Panc1 (cell line): ENCODE results near the gene ADGRB3. TPM values are rescaled to one million over a fixed set of nuclear protein-coding genes. Genes with fewer than 3 reads are reported as not detected.

ENCODE experiments used
- ATAC-seq: fragments of 200-7000 bp; cut with Tn5 transposase; 2 replicates; pipeline ENCODE4 v1.9.1; 2020; ENCODE audit warnings: mild to moderate bottlenecking, moderate library complexity
- BruUV-seq: library from RNA; stranded (reverse); fragments of 400-500 nt; replicated peaks from 2 replicates; lab custom pipeline; 2021; lab: Mats Ljungman, UMichigan
- CTCF ChIA-PET: fragments of 300-600 bp; sonication (Branson Sonifier 250); formaldehyde crosslinking; loops from one replicate; lab custom pipeline; 2022; ENCODE audit warnings: antibody characterized with exemption; lab: Charles Lee
- POLR2A ChIA-PET: fragments of 300-600 bp; sonication (Branson Sonifier 250); formaldehyde crosslinking; loops from one replicate; lab custom pipeline; 2022; ENCODE audit warnings: antibody characterized with exemption; lab: Charles Lee
- DNase-seq: peaks from one replicate; pipeline ENCODE4 v3.0.0-alpha.2; 2010; ENCODE audit warnings: low read depth, low spot score
- H3K27ac ChIP-seq: 2 replicates; pipeline ENCODE4 v1.5.1; 2011; ENCODE audit warnings: mild to moderate bottlenecking, low read length, inconsistent platforms
- H3K27me3 ChIP-seq: fragments of 200-500 bp; sonication (Bioruptor generic); 2 replicates; pipeline ENCODE4 v1.6.0; 2014; ENCODE audit warnings: low read length, inconsistent platforms; ENCODE audit not compliant: control insufficient read depth, insufficient read depth
- H3K36me3 ChIP-seq: fragments of 200-500 bp; sonication (Bioruptor generic); 2 replicates; pipeline ENCODE4 v1.5.1; 2014; ENCODE audit warnings: inconsistent platforms, mild to moderate bottlenecking, low read length, moderate library complexity; ENCODE audit not compliant: control insufficient read depth, insufficient read depth
- H3K4me1 ChIP-seq: 2 replicates; pipeline ENCODE4 v1.5.1; 2011; ENCODE audit warnings: inconsistent platforms, mild to moderate bottlenecking, low read length, moderate library complexity; ENCODE audit not compliant: control insufficient read depth, insufficient read depth
- H3K4me3 ChIP-seq, 2 experiments: 2 replicates each; pipeline ENCODE4 v1.5.1; 2011 to 2012; ENCODE audit warnings: low read depth in 2 of 2, low read length in 2 of 2, mild to moderate bottlenecking in 2 of 2, inconsistent platforms in 1 of 2, moderate library complexity in 1 of 2
- H3K9me3 ChIP-seq: fragments of 200-500 bp; sonication (Bioruptor generic); 2 replicates; pipeline ENCODE4 v1.5.1; 2014; ENCODE audit warnings: low read depth, mild to moderate bottlenecking, inconsistent platforms, low read length, moderate library complexity; ENCODE audit not compliant: control insufficient read depth, insufficient read depth
- CTCF ChIP-seq: fragments of 450-650 bp; IDR thresholded peaks from 2 replicates; pipeline ENCODE4 v1.5.1; 2017; ENCODE audit warnings: mild to moderate bottlenecking
- POLR2AphosphoS5 ChIP-seq: IDR thresholded peaks from 2 replicates; pipeline ENCODE4 v1.6.1; 2012; ENCODE audit warnings: mild to moderate bottlenecking, low read depth, low read length, moderate library complexity
- REST ChIP-seq, 2 experiments: IDR thresholded peaks; 2 replicates each; pipeline ENCODE4 v1.6.1; 2011 to 2012; ENCODE audit warnings: low read depth in 2 of 2, control low read depth in 1 of 2, low read length in 1 of 2, mild to moderate bottlenecking in 1 of 2, moderate library complexity in 1 of 2; ENCODE audit not compliant: insufficient read depth in 1 of 2
- SIN3A ChIP-seq: IDR thresholded peaks from 2 replicates; pipeline ENCODE4 v1.6.1; 2012; ENCODE audit warnings: low read depth, mild to moderate bottlenecking, low read length, moderate library complexity, borderline replicate concordance; ENCODE audit not compliant: insufficient read depth
- TCF7L2 ChIP-seq: IDR thresholded peaks from 2 replicates; pipeline ENCODE4 v1.6.1; 2011; ENCODE audit warnings: mild to moderate bottlenecking, low read depth, low read length, inconsistent platforms
- in situ Hi-C: cut with HindIII; loops from 2 replicates; pipeline ENCODE4 v1.10.0; 2016; ENCODE audit warnings: low sequenced_read_pairs, low pct_unique_long_range_greater_than_20kb
- intact Hi-C: fragments of 100-400 bp; cut with micrococcal nuclease; formaldehyde crosslinking; loops from one replicate; pipeline ENCODE4 v1.10.0; 2022; ENCODE audit not compliant: unreplicated experiment
- total RNA-seq: library from RNA; stranded (reverse); gene quantifications from one replicate; pipeline ENCODE4 v1.2.1, GENCODE V29; 2021; ENCODE audit not compliant: unreplicated experiment

The ADGRB3 gene
- total RNA-seq, 1 experiment from 2014 or later = 0.10 TPM

GRCh38 chr6:68868646-68869045 is 233.6 kb downstream of the ADGRB3 start:
- no TSS peak for BruUV-seq
- in situ Hi-C loops = no loop called here

GRCh38 chr6:68873236-68873635 is 238.2 kb downstream of the ADGRB3 start:
- Histone ChIP-seq H3K36me3 (no peaks in the 10 kb centered on the region), H3K27ac (no peak overlapping the region), H3K27me3 (no peaks in the 10 kb centered on the region; the same call in 1 of the 2 replicates), H3K9me3 (no peaks in the 10 kb centered on the region), H3K4me1 (no peaks in the 10 kb centered on the region), H3K4me3 (no peak overlapping the region)
- POLR2A ChIA-PET = no interaction called here
- in situ Hi-C loops = no loop called here
- intact Hi-C loops = no loop called here
- ATAC-seq (no peak), DNase-seq (no peak)
- CTCF ChIA-PET = no interaction called here
- BruUV-seq = no TSS peak
- TF ChIP-seq CTCF (no peak), TCF7L2 (no peak), SIN3A (no peak), POLR2AphosphoS5 (no peak), REST (IDR thresholded peaks at IDR 0.05; ENCODE audit: insufficient read depth in 1 of 2, low read depth in 2 of 2, low read length in 1 of 2) (no peak)

More at GRCh38 chr6:68868646-68869045, 233.6 kb downstream of the ADGRB3 start:
- Histone ChIP-seq H3K27me3 (no peaks in the 10 kb centered on the region), H3K4me3 (no peak overlapping the region), H3K27ac (no peak overlapping the region), H3K36me3 (no peaks in the 10 kb centered on the region), H3K9me3 (no peaks in the 10 kb centered on the region), H3K4me1 (no peaks in the 10 kb centered on the region)
- no peak for DNase-seq
- TF ChIP-seq TCF7L2 (no peak), POLR2AphosphoS5 (no peak), SIN3A (no peak), CTCF (no peak), REST (IDR thresholded peaks at IDR 0.05; ENCODE audit: insufficient read depth in 1 of 2, low read depth in 2 of 2, low read length in 1 of 2) (no peak)
- intact Hi-C loops = no loop called here
- ChIA-PET CTCF (interaction anchor here (0.6 kb wide), 1 partner anchor 1834 kb away, joined by 4 read pairs; no protein-coding TSS in a partner anchor), POLR2A (no interaction called here)
- ATAC-seq = no peak
